ENCODE measurements around the gene DBX1.
"Not testable (repeated sequence)": the region's sequence is repeated elsewhere in the genome, so short reads cannot be mapped to it uniquely, and the experiment has no call there.

The DBX1 gene

DNA sequence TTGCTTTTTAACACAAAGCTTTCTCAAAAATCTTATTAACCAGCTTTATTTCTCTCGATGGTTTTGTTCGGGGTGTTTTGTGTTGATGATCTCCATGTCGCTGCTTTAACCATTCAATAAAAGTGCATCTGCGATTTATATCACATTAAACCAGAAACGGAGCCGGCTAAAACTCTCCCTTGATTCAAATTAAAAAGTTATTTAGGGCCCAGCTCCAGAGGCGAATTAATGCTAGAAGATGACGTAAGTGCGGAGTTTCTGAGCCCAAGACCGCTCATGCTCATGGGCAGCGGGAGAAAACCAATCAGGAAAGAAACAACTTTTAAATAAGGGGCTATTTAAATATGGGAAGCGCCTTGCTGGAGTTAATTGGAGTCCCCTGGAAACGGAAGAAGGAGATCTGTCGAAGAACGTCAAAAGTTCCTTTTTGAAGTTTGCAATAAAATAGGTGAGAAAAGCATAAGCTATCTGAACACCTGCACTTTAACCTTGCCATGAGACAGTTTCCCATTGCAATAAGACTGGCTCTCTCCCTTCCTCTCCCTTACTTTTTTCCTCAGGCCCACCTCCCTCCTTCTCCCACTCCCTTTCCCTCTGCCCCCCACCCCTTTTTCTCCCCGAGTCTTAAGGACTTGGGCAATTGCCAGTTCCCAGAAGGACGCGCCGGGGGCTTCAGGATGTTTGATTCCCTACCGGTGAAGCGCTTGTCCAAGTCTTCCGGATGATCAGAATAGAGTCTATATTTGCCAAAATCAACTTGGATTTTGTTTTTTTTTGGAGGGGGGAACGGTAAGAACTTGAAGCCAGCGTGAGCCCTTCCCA is 1.9 kb upstream of the DBX1 start:
- H3K4me3 ChIP-seq (ENCODE audit: low read depth, low read length): no peak overlapping the region

DNA sequence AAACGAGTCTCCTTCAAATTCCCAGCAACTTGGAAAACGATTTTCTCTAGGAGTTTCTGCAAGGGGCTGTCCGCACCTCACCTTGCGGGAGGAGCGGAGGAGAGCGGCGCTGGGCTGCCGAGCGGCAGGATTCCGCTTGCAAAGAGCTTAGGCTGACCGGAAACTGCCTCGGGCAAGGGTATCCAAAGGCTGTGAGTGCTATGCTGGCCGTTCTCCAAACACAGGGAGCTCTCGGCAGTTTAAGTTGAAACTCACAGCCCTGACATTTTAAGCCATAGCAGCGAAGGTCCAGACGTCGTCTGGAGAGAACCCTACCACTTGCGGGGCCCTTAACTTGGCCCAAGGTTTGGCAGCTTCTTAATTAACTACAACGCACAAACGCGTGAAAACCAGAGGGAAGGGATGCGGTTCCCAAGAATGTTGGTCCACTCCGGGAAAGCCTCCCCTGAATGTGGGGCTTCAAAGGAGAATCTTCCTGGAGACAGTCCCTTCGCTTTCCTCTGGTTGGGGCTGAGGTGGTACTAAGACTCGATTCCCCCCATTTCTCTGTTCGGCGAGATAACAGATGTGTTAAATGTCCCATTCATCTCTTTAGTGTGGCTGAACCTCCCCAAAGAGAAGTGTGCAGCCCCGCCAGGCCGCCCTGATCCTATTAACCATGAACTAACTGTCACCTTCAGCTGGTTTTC is 1.1 kb upstream of the DBX1 start:
- no peak overlapping the region for H3K4me3 ChIP-seq (ENCODE audit: low read depth, low read length)

DNA sequence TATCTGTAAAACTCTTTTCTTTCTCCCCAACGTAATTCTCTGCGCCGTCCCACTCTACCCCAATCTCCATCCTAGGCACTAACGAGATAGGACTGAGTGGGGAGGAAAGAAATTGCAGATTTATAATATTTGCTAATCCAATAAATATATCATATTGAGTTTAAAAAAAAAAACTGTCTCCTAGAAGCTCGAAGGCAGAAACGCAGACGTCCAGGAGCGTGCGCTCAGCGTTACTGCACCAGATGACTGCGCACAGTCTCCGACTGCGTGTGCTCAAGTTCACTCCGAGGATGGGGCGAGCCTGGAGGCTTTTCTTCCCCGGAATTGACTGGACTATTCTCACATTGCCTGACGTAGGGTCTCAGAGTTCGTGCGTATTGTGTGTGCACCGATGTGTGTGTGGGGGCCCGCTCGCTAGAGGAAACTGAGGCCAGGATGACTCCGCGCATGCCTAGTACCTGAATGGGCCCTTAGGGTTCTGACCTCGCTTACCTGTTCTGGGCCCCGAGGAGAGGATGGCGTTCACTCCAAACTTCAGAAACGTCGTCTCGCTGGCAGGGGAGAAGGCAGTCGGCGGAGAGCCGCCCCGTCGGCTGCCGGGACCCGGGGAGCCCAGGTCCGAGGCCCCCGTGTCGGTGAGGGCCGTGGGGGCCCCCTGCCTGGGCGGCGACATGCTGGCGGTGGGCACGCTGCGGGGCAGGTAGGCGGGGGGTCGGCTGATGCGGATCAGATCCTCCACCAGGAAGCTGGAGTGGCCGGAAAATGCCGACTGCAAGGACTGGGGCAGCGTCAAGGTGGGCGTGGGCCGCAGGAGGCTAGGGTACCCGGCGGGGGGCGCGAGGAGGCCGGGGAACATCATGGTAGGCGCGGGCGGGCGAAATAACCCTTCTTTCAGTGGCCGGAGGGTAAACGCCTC is 551 bp downstream of the DBX1 start:
- no peak overlapping the region for H3K4me3 ChIP-seq (ENCODE audit: low read depth, low read length)

DNA sequence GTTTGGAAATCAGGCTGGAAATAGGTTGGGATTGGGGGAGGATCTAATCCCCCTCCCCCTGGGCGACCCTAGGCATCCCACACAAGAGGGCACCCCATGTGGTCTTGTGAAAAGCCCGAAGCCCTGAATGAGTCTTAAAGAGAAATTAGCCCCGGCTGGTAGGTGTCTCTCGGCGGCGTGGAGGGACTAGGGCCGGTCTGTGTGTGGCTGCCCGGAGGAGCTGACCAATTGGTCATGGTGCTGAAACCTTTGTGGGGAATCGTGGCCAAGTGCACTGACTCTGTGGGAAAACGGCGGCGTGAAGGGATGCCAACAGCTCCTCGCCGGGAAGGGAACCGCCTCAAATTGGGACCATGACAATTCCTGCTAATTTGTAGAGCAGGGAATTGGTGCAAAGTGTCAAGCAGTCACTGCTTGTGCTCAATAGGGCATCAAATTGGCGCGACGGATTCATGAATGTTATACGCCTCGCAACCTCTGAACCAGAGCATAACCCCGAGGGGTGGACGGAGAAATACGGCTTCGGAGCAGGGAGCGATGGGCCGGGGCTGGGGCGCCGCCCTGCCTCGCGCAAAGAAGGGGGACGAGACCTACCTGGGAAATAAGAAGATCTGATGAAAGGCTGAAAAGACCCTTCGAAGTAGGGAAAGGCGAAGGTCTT is 1.5 kb downstream of the DBX1 start:
- H3K4me3 ChIP-seq (ENCODE audit: low read depth, low read length): no peak overlapping the region

DNA sequence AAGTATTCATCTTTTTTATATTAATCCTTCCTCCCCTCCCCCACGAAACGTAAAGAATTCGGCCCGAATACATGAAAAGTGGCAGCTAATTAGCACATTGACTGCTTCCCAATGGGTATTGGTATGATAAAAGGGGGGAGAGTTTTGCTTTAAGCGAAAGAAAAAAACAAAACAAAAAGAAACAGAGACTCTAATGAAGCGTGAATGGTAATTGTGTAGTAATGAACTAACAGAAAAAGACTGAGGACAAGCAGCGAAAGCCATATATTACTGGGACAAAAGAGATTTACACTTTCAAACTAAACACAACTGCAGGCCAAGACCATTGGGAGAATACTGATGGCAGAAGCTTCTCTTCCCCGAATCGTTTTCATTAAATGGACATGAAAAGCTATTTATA is 2.5 kb downstream of the DBX1 start:
- H3K4me3 ChIP-seq (ENCODE audit: low read depth, low read length): no peak overlapping the region

DNA sequence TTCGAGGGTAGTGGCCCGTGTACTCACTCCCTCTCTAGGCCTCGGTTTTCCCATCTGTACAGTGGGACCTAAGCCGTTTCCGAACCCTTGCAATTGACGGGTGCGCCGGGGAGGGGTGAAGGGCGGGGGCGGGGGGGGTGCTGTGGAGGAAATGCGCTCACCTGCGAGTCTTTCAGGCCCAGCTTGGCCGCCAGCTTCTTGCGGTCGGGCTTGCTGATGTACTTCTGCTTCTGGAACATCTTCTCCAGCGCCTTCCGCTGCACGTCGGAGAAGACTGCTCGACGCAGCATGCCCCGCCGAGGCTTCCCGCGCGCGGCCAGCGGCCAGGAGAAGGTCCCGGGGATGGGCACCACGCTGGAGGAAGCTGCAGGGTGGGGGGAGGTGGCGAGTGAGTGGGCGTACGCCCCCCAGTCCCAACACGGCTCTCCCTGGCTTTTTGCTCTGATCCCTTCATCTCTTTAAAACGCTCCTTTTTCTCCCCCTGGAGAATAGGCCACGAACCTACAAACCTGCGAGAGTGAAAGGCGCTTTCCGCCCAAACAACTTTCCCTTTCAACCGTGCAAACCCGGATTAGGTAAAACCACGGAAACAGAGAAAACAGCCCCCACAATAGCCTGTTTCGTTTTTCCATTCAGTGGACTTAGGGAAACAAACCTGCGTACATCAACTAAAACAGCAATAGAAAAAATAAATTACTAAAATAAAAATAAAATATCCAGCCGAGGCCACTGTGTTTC is 3.2 kb downstream of the DBX1 start:
- peak overlapping the region; percentile 55 for H3K4me3 ChIP-seq (ENCODE audit: low read depth, low read length)

DNA sequence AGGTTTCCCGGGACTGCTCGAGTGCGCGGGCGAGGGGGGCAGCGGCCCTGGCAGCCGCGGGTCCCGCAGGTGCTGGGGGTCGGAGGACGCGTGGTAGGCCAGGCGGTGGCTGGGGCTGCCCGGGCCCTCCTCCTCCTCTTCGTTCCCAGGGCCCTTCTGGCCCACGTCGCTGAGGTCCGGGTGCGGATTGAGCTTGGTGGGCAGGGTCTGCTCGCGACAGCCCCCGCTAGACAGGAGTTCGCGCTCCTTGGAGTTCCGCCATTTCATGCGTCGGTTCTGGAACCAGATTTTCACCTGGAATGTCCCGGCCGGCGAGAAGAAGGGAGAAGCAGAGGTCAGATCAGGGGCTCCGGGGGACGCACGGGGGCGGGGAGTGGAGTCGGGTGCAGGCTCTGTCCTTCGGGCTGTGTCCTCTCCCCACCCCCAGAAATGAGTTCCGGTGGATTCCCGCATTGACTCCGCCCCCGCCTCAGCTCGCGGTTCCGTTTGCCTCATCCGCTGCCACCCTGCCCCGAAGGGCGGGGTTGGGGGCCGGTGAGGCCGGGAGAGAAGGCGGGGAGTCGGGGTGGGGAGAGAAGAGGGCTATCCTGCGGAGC is 3.9 kb downstream of the DBX1 start:
- H3K4me3 ChIP-seq (ENCODE audit: low read depth, low read length): peak overlapping the region; percentile 55

DNA sequence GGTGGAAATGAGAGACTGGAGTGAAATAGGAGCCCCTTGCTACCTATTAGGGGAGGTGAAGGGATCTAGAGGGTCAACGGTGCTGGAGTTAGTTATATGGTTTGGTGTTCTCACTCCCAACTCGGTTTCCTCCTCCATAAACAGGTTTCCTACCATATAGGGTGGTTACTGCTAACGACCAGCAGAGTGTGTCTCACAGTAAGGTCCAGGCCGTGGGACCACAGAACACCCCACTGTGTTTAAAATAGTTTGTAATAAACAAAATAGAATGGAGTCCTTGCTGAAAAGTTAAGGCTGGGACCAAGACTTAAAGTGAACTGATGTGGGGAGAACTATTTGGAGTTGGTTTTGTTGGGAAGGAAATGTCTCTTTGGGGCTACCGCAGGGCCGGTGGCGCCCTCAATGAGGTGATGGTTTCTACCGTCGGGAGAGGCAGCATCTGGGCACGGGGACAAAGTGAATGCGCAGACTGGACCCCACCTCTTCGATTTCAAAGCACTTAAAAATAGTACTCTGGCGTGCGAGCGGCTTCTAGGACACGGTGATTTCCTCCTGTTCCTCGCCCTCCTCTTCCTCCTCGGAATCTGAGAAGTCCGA is 4.5 kb downstream of the DBX1 start:
- peak overlapping the region; percentile 55 for H3K4me3 ChIP-seq (ENCODE audit: low read depth, low read length)

DNA sequence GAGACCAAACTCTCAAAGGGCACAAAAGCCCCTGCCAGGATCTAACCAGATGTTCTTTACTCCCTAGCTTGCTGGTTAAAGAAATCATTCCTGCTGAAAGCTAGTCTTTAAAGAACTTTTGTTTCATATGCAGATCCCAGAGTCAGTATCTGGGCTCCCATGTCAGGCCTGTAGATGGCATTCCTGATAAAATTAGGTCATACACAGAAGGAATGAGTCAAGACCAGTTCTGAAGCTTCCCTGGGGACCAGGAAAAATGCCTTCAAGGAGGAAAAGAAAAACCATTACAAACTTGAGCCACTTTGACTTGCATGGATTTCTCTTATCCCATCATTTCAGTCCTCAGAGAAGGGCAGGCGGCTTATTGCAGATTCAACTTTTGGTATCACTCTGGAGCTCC is 5.9 kb downstream of the DBX1 start:
- H3K4me3 ChIP-seq (ENCODE audit: low read depth, low read length): no peak overlapping the region

DNA sequence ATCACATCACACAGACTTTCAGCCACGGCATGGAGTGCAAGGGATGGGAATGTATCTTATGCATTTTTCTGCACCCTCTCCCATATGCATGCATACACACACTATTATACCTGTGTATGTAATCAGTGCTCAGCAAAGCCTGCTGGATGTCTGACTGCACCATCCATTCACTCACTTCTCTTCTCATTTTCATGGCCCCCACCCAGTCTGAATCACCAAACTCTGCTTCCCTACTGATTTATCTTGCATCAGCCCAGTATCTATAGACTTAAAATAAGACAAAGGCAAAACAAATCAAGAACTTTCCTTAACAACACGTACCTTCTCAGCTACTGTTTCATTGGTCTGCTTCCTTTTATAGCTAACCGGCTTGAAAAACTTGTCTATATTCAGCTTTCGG is 21.6 kb downstream of the DBX1 start:
- no peak overlapping the region for H3K4me3 ChIP-seq (ENCODE audit: low read depth, low read length)

DNA sequence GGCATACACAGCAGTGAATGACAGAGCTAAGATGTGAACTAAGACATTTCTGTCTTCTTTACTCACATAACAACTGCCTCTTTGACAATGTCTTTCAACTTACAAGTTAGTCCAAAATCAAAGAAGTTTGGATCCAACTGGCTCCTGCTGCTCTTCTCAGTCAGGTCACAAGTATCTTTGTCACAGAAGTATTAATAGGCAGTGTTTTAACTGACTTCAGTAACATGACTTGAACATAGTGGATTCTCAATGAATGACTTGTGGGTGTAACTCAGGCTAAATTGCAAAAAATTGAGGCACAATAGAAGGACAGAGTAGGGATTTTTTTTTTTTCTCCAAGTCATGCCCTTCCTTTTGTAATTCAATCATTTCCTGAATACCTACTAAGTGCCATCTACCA is 22.6 kb downstream of the DBX1 start:
- H3K4me3 ChIP-seq (ENCODE audit: low read depth, low read length): no peak overlapping the region

DNA sequence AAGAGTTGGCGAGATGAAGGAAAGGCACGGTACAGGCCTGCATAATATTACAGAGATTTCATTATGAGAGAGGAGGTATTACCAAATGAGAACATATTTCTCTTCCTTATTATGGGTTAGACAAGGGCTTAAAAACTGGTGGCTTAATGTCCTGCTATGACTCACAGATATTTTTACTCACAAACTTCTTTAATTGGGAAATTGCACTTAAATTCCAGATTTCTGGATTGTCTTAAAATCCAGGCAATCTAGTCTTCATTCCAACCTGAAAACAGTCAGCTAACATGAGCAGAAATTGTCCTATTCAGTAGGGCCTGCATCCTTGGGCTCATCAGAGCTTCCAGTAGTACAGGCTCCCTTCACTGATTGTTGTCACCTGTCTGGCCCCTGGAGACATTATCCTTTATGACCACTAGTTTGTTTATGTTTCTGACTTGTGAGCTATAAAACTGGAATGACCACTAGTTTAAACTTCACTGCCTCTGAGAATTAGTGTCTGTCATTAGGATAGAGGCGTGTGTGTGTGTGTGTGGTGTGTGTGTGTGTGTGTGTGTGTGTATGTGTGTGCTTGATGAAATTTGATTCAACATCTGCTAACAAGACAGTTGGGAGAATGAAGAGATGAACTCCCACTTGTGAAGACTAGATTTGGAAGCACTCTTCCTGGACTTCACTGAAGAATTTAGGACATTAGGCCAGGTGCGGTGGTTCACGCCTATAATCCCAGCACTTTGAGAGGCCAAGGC is 25.1 kb downstream of the DBX1 start:
- no peak overlapping the region for H3K4me3 ChIP-seq (ENCODE audit: low read depth, low read length)

DNA sequence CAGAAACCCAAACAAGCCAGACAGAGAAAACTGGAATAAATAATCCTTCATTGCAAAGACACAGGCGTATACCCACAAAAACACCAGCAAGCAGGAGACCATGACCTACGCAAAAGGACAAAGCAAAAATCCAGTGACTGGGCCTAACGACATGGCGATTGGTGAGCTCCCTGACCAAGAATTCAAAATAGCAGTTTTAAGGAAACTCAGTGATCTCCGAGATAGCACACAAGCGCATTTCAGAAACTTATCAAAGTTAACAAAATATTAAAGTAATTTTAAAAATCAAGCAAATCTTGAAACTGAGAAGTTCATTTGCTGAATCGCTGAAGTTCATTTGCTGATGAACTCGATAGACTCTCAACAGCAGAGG is 27.6 kb downstream of the DBX1 start:
- no peak overlapping the region for H3K4me3 ChIP-seq (ENCODE audit: low read depth, low read length)

DNA sequence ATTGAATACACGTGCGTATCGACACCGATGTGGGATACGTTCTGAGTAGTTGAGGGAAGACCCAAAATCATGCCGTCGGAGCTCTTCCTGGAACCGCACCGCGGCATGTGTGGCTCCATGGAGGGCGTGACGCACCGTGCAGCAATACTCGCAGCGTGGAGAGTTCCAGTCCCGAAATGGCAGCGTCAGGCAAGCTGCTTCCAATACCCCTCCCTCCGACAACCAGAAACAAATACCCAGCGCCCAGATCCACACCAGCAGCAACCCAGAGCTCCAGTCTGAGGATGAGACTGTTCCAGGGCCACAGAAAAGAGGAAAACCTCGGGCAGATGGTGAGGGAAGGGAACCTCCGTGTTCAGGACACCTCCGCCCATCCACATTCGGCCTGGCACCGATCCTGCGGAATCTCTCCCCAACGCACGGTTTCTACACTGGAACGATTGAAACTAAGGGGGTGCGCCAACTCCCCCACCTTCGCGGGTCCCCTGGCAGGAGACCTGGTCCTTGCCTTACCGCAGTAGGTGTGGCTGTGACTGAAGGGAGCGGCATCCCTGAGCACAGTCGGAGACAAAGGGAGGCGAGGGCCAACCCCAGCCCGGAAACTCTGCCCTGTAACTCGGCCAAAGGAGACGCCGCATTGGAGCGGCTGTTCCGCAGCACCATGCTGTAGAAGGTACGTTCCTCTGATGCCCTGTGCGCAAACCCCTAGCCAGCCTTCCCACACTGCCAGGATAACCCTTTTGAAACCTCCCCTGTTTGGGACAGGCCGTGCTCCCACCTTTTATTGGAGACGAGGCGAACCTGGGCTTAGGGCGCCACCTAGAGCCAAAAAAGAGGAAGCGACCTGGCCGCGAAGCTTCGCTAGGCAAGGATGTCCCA is 28.2 kb downstream of the DBX1 start:
- H3K4me3 ChIP-seq (ENCODE audit: low read depth, low read length): peak overlapping the region; percentile 36

DNA sequence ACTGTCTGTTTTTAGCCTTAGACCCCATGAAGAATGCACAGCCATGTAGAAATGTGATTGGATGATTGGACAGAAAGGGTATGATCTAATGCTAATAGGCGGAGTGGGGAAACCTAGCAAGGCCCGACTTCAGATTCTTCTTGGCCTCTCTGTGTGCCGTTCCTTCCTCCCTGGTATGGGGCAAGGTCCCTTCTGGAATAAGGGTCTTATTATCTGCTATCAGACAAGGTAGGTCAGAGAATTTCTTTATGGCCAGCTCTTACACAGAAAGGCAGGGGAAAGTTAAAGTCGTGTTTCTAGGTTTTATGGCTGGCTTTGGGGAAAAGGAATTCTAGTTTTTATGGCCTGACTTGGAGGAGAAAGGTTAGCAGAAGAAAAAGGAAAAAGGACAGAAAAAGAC is 30.6 kb downstream of the DBX1 start:
- H3K4me3 ChIP-seq (ENCODE audit: low read depth, low read length): no peak overlapping the region

DNA sequence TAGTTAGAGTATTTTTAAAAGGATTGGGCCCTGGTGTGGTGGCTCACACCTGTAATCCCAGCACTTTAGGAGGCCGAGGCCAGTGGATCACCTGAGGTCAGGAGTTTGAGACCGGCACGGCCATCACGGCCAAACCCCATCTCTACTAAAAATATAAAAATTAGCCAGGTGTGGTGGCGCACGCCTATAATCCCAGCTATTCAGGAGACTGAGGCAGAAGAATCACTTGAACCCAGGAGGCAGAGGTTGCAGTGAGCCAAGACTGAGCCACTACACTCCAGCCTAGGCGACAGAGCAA is 31.8 kb downstream of the DBX1 start:
- not testable (repeated sequence) for H3K4me3 ChIP-seq (ENCODE audit: low read depth, low read length)

DNA sequence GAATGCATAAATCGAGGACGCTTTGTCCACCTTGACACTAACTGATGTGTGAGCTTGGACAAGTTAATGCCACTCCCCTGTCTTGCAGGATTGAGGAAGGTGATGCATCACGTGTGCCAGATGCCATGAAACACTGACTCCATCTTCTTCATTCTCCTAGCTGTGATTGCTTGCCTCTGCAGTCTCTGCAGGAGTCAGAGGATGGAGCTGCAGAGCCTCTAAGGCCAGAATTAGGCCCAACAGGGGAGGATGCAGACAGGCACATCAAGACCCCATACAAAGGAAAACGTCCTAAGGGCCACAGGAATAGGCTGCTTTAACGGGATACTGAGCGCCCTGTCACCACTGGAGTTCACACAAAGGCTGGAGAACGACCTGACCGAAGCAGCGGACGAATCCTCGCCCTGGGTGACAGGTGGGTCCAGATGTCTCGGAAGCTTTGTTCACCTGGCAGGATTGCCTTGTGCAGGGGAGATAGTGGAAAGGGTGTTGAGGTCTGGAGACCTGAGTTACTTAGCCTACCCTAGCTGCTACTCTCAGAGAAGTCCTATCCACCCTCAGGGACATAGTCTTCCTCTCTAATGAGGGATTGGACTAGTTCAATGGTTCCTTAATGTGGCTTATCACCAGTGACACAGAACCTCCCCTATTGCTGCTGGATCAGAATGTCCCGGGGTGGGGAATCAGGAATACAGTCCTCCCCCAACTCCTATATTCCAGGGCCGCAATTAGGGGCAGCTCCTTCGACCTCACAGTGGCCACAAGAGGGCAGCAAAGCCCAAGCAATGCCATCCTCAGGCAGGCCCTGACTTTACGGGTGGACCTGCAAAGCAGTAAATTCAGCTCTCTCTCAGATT is 32.4 kb downstream of the DBX1 start:
- no peak overlapping the region for H3K4me3 ChIP-seq (ENCODE audit: low read depth, low read length)

All from iPS-11a (cell line).